Motor neuron (in vitro differentiated cells): ENCODE data around the gene SFXN5. TPM values are rescaled to one million over a fixed set of nuclear protein-coding genes. Genes with fewer than 3 reads are reported as not detected.

Source experiments
- ATAC-seq, 8 experiments: fragments of 200-7000 bp; cut with Tn5 transposase; replicated peaks in 6 of 8; 2 replicates each; pipeline ENCODE4 v1.8.0; 2021; ENCODE audit warnings: mild to moderate bottlenecking in 8 of 8, moderate library complexity in 8 of 8
- H3K27ac ChIP-seq, 2 donors: fragments of 250-450 bp; sonication (Bioruptor Pico); 2 replicates each; pipeline ENCODE4 v1.9.0; 2021; ENCODE audit warnings: antibody characterized with exemption in 2 of 2, mild to moderate bottlenecking in 2 of 2, moderate library complexity in 1 of 2
- H3K4me1 ChIP-seq, 2 donors: fragments of 250-450 bp; sonication (Bioruptor Pico); replicated peaks in 1 of 2; 2 replicates each; pipeline ENCODE4 v1.6.1; 2021; ENCODE audit warnings: antibody characterized with exemption in 2 of 2, mild to moderate bottlenecking in 2 of 2, moderate library complexity in 1 of 2
- H3K4me3 ChIP-seq, 5 donors: fragments of 250-450 bp; sonication (Bioruptor Pico); 2 replicates each; pipeline ENCODE4 v1.9.0; 2021; ENCODE audit warnings: antibody characterized with exemption in 5 of 5, mild to moderate bottlenecking in 5 of 5, moderate library complexity in 4 of 5
- WGBS, 10 experiments: fragments of 450-650 bp; shearing (Covaris generic); methylation state at CpG; one replicate each; pipeline ENCODE4 v1.0.0; 2022; 5-methylcytosine and 5-hydroxymethylcytosine counted together
- in situ Hi-C, 9 experiments: fragments of 400-800 bp; cut with MboI; loops; one replicate each; pipeline ENCODE4 v1.15.0; 2021; ENCODE audit warnings: low sequenced_read_pairs in 9 of 9, low pct_unique_long_range_greater_than_20kb in 2 of 9; ENCODE audit not compliant: unreplicated experiment in 9 of 9
- total RNA-seq, 8 experiments: library from RNA; unstranded; fragments of 300-600 nt; gene quantifications; 2 replicates each; pipeline versions ENCODE4 v1.2.3 to v1.2.4, GENCODE V29; 2022

SFXN5 gene
- total RNA-seq, 8 experiments from 2014 or later, result 6.4 to 35.6 (median 16.0) TPM

GRCh38 chr2:72994991-72995380 is 76.5 kb downstream of the SFXN5 start:
- in situ Hi-C loops, result loop anchor here in 5 of 9 experiments (25.0 kb wide), 2 partner anchors 167 to 192 kb away; no protein-coding TSS in a partner anchor
- WGBS, 10 experiments, result 71 to 100% (median 80%) methylated on average over 1 to 6 of the region's 6 CpGs; no CpG with 5 or more reads in 3 of the 10 experiments

DNA sequence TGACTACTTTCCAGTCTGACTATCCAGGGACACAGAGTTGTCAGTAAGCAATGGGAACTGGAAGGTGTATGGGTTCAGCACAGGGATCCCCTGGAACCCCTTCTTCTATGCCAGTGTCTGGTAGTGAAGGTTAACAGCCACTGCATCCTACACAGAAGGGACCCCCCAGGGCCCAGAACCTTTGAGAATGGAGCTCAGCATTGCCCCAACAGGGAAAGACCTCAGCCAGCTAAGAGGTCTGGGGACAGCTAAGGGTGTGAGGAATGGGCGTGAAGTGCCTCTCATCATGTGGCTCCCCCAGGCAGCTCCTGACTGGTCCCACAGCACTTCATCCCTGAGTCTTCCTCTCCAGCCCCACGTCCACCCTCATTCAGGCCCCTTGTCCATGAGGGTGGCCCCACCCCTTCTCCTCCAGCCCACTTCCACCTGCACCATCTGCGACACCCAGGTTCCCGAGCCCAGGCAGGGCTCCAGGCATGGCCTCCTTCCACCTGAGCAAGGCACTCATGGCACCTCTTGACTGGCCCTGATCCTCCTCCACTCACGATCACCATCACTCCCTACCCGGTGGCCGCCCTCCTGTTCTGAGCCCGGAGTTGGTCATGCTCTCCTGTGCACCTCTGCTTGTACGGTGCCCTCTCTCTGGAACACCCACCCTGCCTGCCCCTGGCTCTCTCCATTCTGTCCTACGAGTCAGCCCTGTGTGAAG is 77.1 kb downstream of the SFXN5 start:
- in situ Hi-C loops, result loop anchor here in 5 of 9 experiments (25.0 kb wide), 2 partner anchors 168 to 193 kb away; no protein-coding TSS in a partner anchor
- WGBS, 10 experiments, result 85 to 100% (median 100%) methylated on average over 1 to 5 of the region's 10 CpGs; no CpG with 5 or more reads in 7 of the 10 experiments

More at GRCh38 chr2:72994991-72995380, 76.5 kb downstream of the SFXN5 start:
- no peak for ATAC-seq
- Histone ChIP-seq H3K4me3 (no peak overlapping the region), H3K27ac (no peak overlapping the region), H3K4me1 (no peaks in the 10 kb centered on the region)

DNA sequence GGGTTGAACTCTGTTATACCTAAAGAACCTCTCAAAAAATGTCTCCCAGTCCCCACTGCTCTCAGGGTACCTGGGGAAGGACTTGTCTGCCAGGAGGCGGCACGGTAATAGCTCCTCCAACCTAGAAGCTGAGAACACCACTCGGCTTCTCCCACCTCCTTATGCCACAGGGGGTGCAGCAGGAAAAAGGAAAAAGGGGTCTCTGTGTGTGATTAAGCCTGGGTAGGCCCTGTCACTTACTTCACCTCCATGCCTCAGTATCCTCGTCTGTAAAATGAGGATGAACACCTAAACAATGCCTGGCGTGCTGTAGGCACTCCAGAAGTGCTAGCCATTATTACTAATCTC is 77.6 kb downstream of the SFXN5 start:
- H3K4me3 ChIP-seq, result no peak overlapping the region
- no peak overlapping the region for H3K27ac ChIP-seq
- in situ Hi-C loops, result loop anchor here in 5 of 9 experiments (25.0 kb wide), 2 partner anchors 168 to 193 kb away; no protein-coding TSS in a partner anchor
- H3K4me1 ChIP-seq, result no peaks in the 10 kb centered on the region
- 67 to 100% (median 80%) methylated on average over 1 to 3 of the region's 5 CpGs; no CpG with 5 or more reads in 5 of the 10 experiments for WGBS, 10 experiments
- ATAC-seq, result no peak

More for the DNA sequence above, 77.1 kb downstream of the SFXN5 start:
- ATAC-seq, result no peak
- H3K4me1 ChIP-seq, result no peaks in the 10 kb centered on the region
- no peak overlapping the region for H3K27ac ChIP-seq
- H3K4me3 ChIP-seq, result no peak overlapping the region

DNA sequence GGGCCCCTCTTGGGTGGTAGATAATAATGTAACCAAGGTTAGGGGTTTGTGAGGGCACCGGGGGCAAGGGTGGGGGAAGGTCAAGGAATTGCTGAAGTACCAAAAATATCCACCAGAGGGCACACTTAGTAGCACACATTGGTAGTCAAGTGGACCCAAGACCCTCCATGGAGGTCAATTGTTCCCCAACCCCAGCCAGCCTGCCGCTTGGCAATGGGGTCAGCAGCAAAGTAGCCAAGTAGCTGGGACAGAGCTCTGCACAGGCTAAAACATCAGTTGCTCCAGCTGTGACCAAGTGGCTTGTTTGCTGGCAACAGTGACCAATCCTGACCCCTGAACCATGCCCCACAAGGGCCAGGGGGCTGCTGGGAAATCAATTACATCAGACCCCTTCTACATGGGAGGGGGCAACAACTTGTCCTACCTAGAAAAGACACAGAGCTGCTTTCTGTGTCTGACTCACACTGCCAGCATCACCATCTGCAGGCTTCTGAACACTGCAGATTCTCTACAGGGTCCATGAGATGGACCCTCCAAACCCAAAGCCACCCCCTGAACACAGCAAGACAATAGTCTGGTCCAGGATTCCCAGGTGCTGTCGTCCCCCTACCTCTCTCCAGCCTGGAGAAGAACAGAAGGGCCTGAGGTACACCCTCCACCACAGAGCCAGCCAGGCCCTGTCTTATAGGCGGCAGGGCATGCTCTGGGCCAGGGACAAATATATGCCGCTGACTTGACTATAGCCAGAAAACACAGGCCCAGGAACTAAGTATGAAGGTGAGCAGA is 78.2 kb downstream of the SFXN5 start:
- Histone ChIP-seq H3K4me1 (no peaks in the 10 kb centered on the region), H3K27ac (no peak overlapping the region), H3K4me3 (no peak overlapping the region)
- WGBS, 10 experiments, result 50 to 81% (median 60%) methylated on average over 2 of the region's 5 CpGs; no CpG with 5 or more reads in 6 of the 10 experiments
- in situ Hi-C loops, result loop anchor here in 5 of 9 experiments (25.0 kb wide), 2 partner anchors 169 to 194 kb away; no protein-coding TSS in a partner anchor
- peak in 7 of 8 experiments; percentile 35 to 80 (median 57) for ATAC-seq

DNA sequence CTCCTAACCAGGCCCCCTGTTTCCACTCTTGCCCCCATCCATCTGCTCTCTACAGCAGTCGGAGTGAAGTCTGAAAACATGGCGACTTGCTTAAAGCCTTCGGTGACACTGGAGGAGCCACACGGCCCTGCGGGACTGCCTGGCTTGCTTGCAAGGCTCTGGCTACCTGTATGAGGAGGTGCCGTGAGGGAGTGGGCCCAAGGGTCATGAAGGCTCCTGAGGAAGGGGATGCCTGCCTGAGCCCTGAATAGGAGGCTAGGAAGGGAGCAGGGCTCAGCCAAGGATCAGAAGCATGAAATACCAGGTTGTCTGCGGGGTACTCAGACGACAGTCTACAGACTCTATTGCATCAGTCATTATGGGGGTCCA is 78.8 kb downstream of the SFXN5 start:
- peak in 2 of 8 experiments; percentile 10 to 20 for ATAC-seq
- Histone ChIP-seq H3K4me3 (no peak overlapping the region), H3K4me1 (no peaks in the 10 kb centered on the region), H3K27ac (no peak overlapping the region)
- WGBS, 10 experiments, result 73 to 100% (median 88%) methylated on average over 1 to 5 of the region's 8 CpGs; no CpG with 5 or more reads in 6 of the 10 experiments
- in situ Hi-C loops, result loop anchor here in 5 of 9 experiments (25.0 kb wide), 2 partner anchors 170 to 195 kb away; no protein-coding TSS in a partner anchor

- no peak overlapping the region for H3K4me3 ChIP-seq
- H3K4me1 ChIP-seq, result no peaks in the 10 kb centered on the region
- no peak overlapping the region for H3K27ac ChIP-seq
- peak in 2 of 8 experiments; percentile 42 to 86 for ATAC-seq
- in situ Hi-C loops, result loop anchor here in 5 of 9 experiments (25.0 kb wide), 2 partner anchors 170 to 195 kb away; no protein-coding TSS in a partner anchor
- 53 to 100% (median 93%) methylated on average over 2 to 5 of the region's 11 CpGs; no CpG with 5 or more reads in 3 of the 10 experiments for WGBS, 10 experiments
Measured at GRCh38 chr2:72991980-72992733, 79.4 kb downstream of the SFXN5 start.

GRCh38 chr2:72991439-72991725 is 80.1 kb downstream of the SFXN5 start:
- no peak for ATAC-seq
- in situ Hi-C loops, result loop anchor here in 5 of 9 experiments (25.0 kb wide), 2 partner anchors 171 to 196 kb away; no protein-coding TSS in a partner anchor
- Histone ChIP-seq H3K4me1 (no peaks in the 10 kb centered on the region), H3K27ac (no peak overlapping the region), H3K4me3 (no peak overlapping the region)
- 20 to 100% (median 94%) methylated on average over 1 to 4 of the region's 6 CpGs; no CpG with 5 or more reads in 6 of the 10 experiments for WGBS, 10 experiments

GRCh38 chr2:72990695-72991438 is 80.6 kb downstream of the SFXN5 start:
- in situ Hi-C loops, result loop anchor here in 5 of 9 experiments (25.0 kb wide), 2 partner anchors 171 to 196 kb away; no protein-coding TSS in a partner anchor
- Histone ChIP-seq H3K4me3 (no peak overlapping the region), H3K27ac (no peak overlapping the region), H3K4me1 (no peaks in the 10 kb centered on the region)
- no peak for ATAC-seq
- 80 to 100% (median 93%) methylated on average over 1 to 4 of the region's 13 CpGs; no CpG with 5 or more reads in 2 of the 10 experiments for WGBS, 10 experiments

DNA sequence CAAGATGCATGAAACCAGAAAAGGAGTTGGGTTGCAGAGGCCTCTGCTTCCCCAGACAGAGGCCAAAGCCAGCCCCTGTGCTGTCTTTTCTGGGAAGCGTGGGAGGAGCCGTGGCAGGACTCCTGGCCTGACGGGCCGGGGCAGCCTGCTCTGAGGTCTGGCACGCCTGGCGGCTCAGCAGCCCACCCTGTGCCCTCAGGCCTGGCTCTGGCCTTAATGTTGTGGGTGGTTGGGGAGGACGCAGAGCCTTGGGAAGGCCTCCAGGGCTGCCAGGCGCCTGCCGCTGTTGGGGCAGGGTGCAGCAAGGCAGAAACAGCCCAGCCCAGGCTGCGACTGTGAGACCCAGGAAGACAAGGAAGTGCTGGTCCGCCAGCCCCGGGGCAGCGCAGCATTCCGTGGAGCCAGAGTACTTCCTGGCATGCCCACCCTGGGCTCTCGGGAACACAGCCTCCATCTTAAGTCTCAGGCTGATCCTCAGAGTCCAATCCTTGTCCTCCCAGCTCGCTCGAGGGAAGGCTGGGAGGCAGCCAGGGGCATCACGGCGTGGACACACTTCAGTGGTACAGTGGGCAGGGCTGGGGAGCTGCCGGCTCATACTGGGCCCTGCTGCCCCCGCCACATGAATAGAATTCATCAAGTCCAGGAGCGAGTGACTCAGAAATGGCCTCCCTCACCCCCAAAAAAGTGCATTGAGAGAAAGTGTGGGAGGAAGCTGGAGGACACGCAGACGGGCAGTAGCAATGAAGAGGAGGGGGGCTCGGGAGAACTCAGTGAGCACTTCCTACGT is 81.5 kb downstream of the SFXN5 start:
- peak in 2 of 8 experiments; percentile 42 to 66 for ATAC-seq
- Histone ChIP-seq H3K4me3 (no peak overlapping the region), H3K4me1 (no peaks in the 10 kb centered on the region), H3K27ac (no peak overlapping the region)
- in situ Hi-C loops, result loop anchor here in 5 of 9 experiments (25.0 kb wide), 2 partner anchors 172 to 197 kb away; no protein-coding TSS in a partner anchor
- 77 to 100% (median 96%) methylated on average over 1 to 11 of the region's 26 CpGs; no CpG with 5 or more reads in 2 of the 10 experiments for WGBS, 10 experiments

- H3K4me3 ChIP-seq, result no peak overlapping the region
- H3K27ac ChIP-seq, result no peak overlapping the region
- no peaks in the 10 kb centered on the region for H3K4me1 ChIP-seq
- 93 to 100% (median 96%) methylated on average over 2 of the region's 9 CpGs; no CpG with 5 or more reads in 6 of the 10 experiments for WGBS, 10 experiments
- in situ Hi-C loops, result loop anchor here in 5 of 9 experiments (25.0 kb wide), 2 partner anchors 174 to 199 kb away; no protein-coding TSS in a partner anchor
- no peak for ATAC-seq
Measured at GRCh38 chr2:72988726-72989273, 82.7 kb downstream of the SFXN5 start.

DNA sequence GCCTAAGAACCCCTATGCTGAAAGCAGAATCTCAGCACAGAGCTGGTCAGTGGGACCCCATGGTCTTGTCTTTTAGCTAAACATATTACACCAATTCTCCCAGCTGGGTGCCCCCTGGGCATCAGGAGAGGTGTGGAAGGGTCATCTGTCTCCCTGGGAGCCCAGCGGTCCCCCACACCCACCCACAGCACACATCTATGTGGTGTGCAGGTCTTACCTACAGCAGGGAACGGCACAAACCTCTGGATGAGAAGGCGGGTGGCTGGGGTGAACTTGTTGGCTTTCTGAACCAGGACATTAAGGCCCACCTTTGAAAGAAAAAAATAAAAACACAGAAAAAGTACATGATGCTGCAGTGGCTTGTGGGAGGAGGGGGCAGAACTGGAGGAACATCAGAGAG is 83.5 kb downstream of the SFXN5 start:
- Histone ChIP-seq H3K4me3 (no peak overlapping the region), H3K4me1 (no peaks in the 10 kb centered on the region), H3K27ac (no peak overlapping the region)
- no CpG with 5 or more reads among the region's 3 CpGs for WGBS, 10 experiments
- no peak for ATAC-seq
- in situ Hi-C loops, result loop anchor here in 5 of 9 experiments (25.0 kb wide), 2 partner anchors 174 to 199 kb away; no protein-coding TSS in a partner anchor
